PC-9 (cell line): ENCODE measurements around the gene REXO5. TPM values are rescaled to one million over a fixed set of nuclear protein-coding genes. Genes with fewer than 3 reads are reported as not detected.
"Not testable (repeated sequence)": the region's sequence is repeated elsewhere in the genome, so short reads cannot be mapped to it uniquely, and the experiment has no call there.

ENCODE experiments used
- BruUV-seq: library from RNA; stranded (reverse); fragments of 400-500 nt; replicated peaks from 2 replicates; lab custom pipeline; 2021; lab: Mats Ljungman, UMichigan
- CTCF ChIA-PET: fragments of 300-600 bp; sonication (Branson Sonifier 250); formaldehyde crosslinking; loops from one replicate; lab custom pipeline; 2022; ENCODE audit warnings: antibody characterized with exemption; lab: Charles Lee
- POLR2A ChIA-PET: fragments of 300-600 bp; sonication (Branson Sonifier 250); formaldehyde crosslinking; loops from one replicate; lab custom pipeline; 2022; ENCODE audit warnings: antibody characterized with exemption; ENCODE audit not compliant: unreplicated experiment; lab: Charles Lee
- DNase-seq, 2 experiments: peaks; one replicate each; pipeline versions ENCODE4 v3.0.0 to v3.0.0-alpha.2; 2015 to 2022; ENCODE audit warnings: mixed read lengths in 1 of 2
- H2AFZ ChIP-seq: fragments of 200-600 bp; sonication (generic); 2 replicates; pipeline ENCODE4 v1.8.1; 2017; ENCODE audit warnings: antibody characterized with exemption
- H3F3A ChIP-seq: fragments of 200-600 bp; sonication (generic); 2 replicates; pipeline ENCODE4 v1.8.1; 2017; ENCODE audit warnings: antibody characterized with exemption, mild to moderate bottlenecking, low read depth; ENCODE audit not compliant: insufficient read depth
- H3K27ac ChIP-seq: fragments of 200-600 bp; sonication (generic); 2 replicates; pipeline ENCODE4 v1.6.1; 2016; ENCODE audit warnings: mixed run types
- H3K27me3 ChIP-seq: fragments of 200-600 bp; sonication (generic); 2 replicates; pipeline ENCODE4 v1.6.1; 2016; ENCODE audit warnings: low read depth, mixed run types; ENCODE audit not compliant: insufficient read depth
- H3K36me3 ChIP-seq: fragments of 200-600 bp; sonication (generic); 2 replicates; pipeline ENCODE4 v1.6.1; 2016; ENCODE audit warnings: low read depth, mixed run types
- H3K4me1 ChIP-seq: fragments of 200-600 bp; sonication (generic); replicated peaks from 2 replicates; pipeline ENCODE4 v1.6.1; 2016; ENCODE audit warnings: mixed run types; ENCODE audit not compliant: insufficient read depth
- H3K4me2 ChIP-seq: fragments of 200-600 bp; sonication (generic); 2 replicates; pipeline ENCODE4 v1.6.1; 2017; ENCODE audit warnings: mixed run types
- H3K4me3 ChIP-seq: fragments of 200-600 bp; sonication (generic); 2 replicates; pipeline ENCODE4 v1.6.1; 2016; ENCODE audit warnings: mixed run types
- H3K79me2 ChIP-seq: fragments of 200-600 bp; sonication (generic); 2 replicates; pipeline ENCODE4 v1.6.1; 2017; ENCODE audit warnings: low read depth, mixed run types
- H3K9me2 ChIP-seq: fragments of 200-600 bp; sonication (generic); 2 replicates; pipeline ENCODE4 v1.8.1; 2017; ENCODE audit warnings: mild to moderate bottlenecking; ENCODE audit not compliant: insufficient read depth
- H3K9me3 ChIP-seq: fragments of 200-600 bp; sonication (generic); 2 replicates; pipeline ENCODE4 v1.8.1; 2016; ENCODE audit warnings: low read depth; ENCODE audit not compliant: insufficient read depth
- H4K20me1 ChIP-seq: fragments of 200-600 bp; sonication (generic); 2 replicates; pipeline ENCODE4 v1.8.1; 2017; ENCODE audit not compliant: insufficient read depth
- EZH2 ChIP-seq: fragments of 200-600 bp; sonication (generic); IDR thresholded peaks from 2 replicates; pipeline ENCODE4 v1.8.0; 2017; ENCODE audit warnings: antibody characterized with exemption, low read depth
- intact Hi-C: fragments of 100-400 bp; cut with micrococcal nuclease; formaldehyde crosslinking; loops from one replicate; pipeline ENCODE4 v1.10.0; 2022; ENCODE audit not compliant: unreplicated experiment
- total RNA-seq: library from RNA; stranded (reverse); gene quantifications from 2 replicates; pipeline ENCODE4 v1.2.3, GENCODE V29; 2021
- TF ChIP-seq, protein P1 (sequence below): fragments of 200-600 bp; sonication (generic); conservative IDR thresholded peaks from 2 replicates; pipeline ENCODE4 v1.6.1; 2017; ENCODE audit warnings: mixed run types, antibody characterized with exemption, mild to moderate bottlenecking, moderate library complexity

Gene REXO5
- total RNA-seq, 1 experiment from 2014 or later: 13.2 TPM

GRCh38 chr16:20860361-20860760 lies 54.0 kb downstream of the REXO5 start:
- peaks cover 28% of the 10 kb centered on the region for H3K79me2 ChIP-seq
- no peak overlapping the region for H2AFZ ChIP-seq
- intact Hi-C loops: no loop called here
- no peak for DNase-seq
- H4K20me1 ChIP-seq: peaks cover 6% of the 10 kb centered on the region; the same call in 1 of the 2 replicates
- peaks cover 1% of the 10 kb centered on the region; the same call in 1 of the 2 replicates for H3F3A ChIP-seq
- no peaks in the 10 kb centered on the region for H3K9me3 ChIP-seq
- H3K4me1 ChIP-seq: peaks cover 2% of the 10 kb centered on the region
- no peak for TF ChIP-seq EZH2
- TF ChIP-seq, protein P1, sequence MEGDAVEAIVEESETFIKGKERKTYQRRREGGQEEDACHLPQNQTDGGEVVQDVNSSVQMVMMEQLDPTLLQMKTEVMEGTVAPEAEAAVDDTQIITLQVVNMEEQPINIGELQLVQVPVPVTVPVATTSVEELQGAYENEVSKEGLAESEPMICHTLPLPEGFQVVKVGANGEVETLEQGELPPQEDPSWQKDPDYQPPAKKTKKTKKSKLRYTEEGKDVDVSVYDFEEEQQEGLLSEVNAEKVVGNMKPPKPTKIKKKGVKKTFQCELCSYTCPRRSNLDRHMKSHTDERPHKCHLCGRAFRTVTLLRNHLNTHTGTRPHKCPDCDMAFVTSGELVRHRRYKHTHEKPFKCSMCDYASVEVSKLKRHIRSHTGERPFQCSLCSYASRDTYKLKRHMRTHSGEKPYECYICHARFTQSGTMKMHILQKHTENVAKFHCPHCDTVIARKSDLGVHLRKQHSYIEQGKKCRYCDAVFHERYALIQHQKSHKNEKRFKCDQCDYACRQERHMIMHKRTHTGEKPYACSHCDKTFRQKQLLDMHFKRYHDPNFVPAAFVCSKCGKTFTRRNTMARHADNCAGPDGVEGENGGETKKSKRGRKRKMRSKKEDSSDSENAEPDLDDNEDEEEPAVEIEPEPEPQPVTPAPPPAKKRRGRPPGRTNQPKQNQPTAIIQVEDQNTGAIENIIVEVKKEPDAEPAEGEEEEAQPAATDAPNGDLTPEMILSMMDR: no peak
- H3K4me3 ChIP-seq: no peak overlapping the region
- no peak overlapping the region for H3K4me2 ChIP-seq
- H3K36me3 ChIP-seq: peaks cover 13% of the 10 kb centered on the region; the same call in 1 of the 2 replicates
- no peaks in the 10 kb centered on the region for H3K27me3 ChIP-seq
- ChIA-PET POLR2A (no interaction called here), CTCF (no interaction called here)
- no peak overlapping the region for H3K27ac ChIP-seq
- no TSS peak for BruUV-seq
- no peaks in the 10 kb centered on the region for H3K9me2 ChIP-seq

GRCh38 chr16:20860995-20861394 lies 54.7 kb downstream of the REXO5 start:
- H3K27ac ChIP-seq, H3K4me3 ChIP-seq, intact Hi-C loops, H3K4me2 ChIP-seq, BruUV-seq, H2AFZ ChIP-seq, H4K20me1 ChIP-seq, H3K9me2 ChIP-seq, H3F3A ChIP-seq, H3K9me3 ChIP-seq, H3K27me3 ChIP-seq, POLR2A ChIA-PET, DNase-seq, H3K4me1 ChIP-seq, CTCF ChIA-PET: not testable (repeated sequence)
- peaks cover 34% of the 10 kb centered on the region for H3K79me2 ChIP-seq
- H3K36me3 ChIP-seq: peaks cover 13% of the 10 kb centered on the region; the same call in 1 of the 2 replicates

- no peaks in the 10 kb centered on the region for H3K27me3 ChIP-seq
- no peak for DNase-seq
- BruUV-seq: no TSS peak
- H3F3A ChIP-seq: peaks cover 15% of the 10 kb centered on the region; the same call in 1 of the 2 replicates
- intact Hi-C loops: no loop called here
- peaks cover 6% of the 10 kb centered on the region; the same call in 1 of the 2 replicates for H4K20me1 ChIP-seq
- H3K4me3 ChIP-seq: no peak overlapping the region
- ChIA-PET CTCF (no interaction called here), POLR2A (no interaction called here)
- TF ChIP-seq, protein P1: no peak
- no peak for TF ChIP-seq EZH2
- peaks cover 42% of the 10 kb centered on the region for H3K79me2 ChIP-seq
- H3K36me3 ChIP-seq: peaks cover 8% of the 10 kb centered on the region; the same call in 1 of the 2 replicates
- H2AFZ ChIP-seq: no peak overlapping the region
- no peaks in the 10 kb centered on the region for H3K9me3 ChIP-seq
- H3K4me2 ChIP-seq: no peak overlapping the region
- H3K4me1 ChIP-seq: peaks cover 22% of the 10 kb centered on the region
- H3K9me2 ChIP-seq: no peaks in the 10 kb centered on the region
- no peak overlapping the region for H3K27ac ChIP-seq
Measured at GRCh38 chr16:20862162-20862960, 56.0 kb downstream of the REXO5 start.

GRCh38 chr16:20864376-20864775 lies 58.0 kb downstream of the REXO5 start:
- H3K36me3 ChIP-seq, DNase-seq, H4K20me1 ChIP-seq, H3K9me2 ChIP-seq, POLR2A ChIA-PET, H3K9me3 ChIP-seq, H3K4me2 ChIP-seq, intact Hi-C loops, H3K4me3 ChIP-seq, H3K27ac ChIP-seq, H2AFZ ChIP-seq, H3K27me3 ChIP-seq, BruUV-seq: not testable (repeated sequence)
- Histone ChIP-seq H3F3A (peaks cover 19% of the 10 kb centered on the region; the same call in 1 of the 2 replicates), H3K4me1 (peaks cover 23% of the 10 kb centered on the region), H3K79me2 (peaks cover 56% of the 10 kb centered on the region)
- CTCF ChIA-PET: interaction anchor here (0.7 kb wide), 1 partner anchor 98 kb away, joined by 4 read pairs; no protein-coding TSS in a partner anchor
